ENCODE measurements around the gene RHCE. TPM values are rescaled to one million over a fixed set of nuclear protein-coding genes. Genes with fewer than 3 reads are reported as not detected.
"Not testable (repeated sequence)": the region's sequence is repeated elsewhere in the genome, so short reads cannot be mapped to it uniquely, and the experiment has no call there.

The RHCE gene
- total RNA-seq, 1 donor from 2014 or later, result 0.29 TPM

DNA sequence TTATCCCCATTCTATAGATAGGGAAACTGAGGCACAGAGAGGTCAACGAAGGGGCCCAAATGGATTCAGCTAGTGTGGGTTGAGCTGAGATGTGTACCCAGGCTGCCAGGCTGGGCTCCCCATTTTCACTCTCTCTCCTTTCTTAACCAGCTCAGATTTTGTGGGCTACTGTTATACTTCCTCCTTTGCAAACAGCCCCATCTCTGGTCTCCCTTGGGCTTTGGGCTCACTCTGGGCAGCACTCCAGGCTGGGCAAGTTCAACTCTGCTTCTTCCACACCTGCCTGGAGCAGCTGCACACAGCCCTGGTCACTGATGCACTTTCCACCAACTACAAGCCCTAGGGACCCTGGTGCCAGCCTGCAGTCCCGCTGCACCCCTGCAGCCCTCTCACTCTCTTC, 22.5 kb downstream of the RHCE start:
- DNase-seq (ENCODE audit: low spot score), result not testable (repeated sequence)

DNA sequence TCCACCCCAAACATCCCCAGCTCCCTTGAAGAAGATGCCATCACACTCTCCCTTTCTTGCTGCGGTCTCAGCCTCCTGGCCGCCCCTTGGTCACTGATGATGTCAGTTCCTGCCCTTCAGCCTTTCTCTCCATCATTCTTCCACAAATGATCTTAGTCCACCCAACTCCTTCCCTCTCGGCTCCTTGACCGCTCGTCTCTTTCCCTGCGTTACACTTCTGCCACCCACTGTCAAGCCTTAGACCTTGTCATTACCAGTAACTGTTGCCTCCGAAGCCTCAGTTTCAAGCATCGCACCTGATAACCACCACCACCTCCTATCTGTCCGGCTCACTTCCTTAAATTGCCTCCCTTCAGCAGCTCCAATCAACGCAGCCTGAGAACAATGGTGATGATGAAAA, 23.1 kb downstream of the RHCE start:
- DNase-seq (ENCODE audit: low spot score), result not testable (repeated sequence)

DNA sequence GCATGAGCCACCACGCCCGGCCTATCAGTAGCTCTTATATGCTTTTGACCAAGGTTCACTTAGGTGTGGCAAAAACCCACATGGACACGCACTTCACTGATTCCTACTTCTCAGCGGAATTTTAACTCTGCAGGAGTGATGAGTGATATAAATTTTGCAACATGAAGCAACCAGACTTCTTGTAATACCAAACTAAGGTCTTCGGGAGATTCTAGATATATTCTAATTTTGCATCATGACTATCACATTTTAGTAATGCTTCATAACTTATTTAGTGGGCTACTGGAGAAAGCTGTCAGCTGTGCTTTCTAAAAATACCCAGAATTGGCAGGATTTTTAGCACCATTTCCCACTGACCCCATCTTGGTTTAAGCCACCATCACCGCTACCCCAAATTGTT, 27.8 kb downstream of the RHCE start:
- no peak for DNase-seq (ENCODE audit: low spot score)

DNA sequence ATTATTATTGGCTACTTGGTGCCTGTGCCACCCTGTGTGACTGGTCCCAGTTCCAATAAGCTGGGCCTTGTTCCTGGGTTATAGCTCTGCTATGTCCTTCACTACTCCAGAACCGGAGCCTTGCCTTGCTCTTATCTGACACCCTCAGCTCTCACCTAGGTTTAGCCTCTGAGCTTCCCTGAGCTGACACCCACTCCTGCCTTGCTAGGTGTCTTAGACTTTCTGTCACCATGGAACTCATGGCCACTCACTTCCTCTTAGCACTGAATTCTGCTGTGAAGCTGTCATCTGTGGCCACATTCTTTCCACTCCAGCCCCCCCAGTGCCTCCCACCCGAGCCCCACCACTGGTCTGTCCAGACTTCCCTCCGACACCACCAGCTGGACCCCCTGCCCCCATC, 30.9 kb downstream of the RHCE start:
- DNase-seq (ENCODE audit: low spot score), result not testable (repeated sequence)

DNA sequence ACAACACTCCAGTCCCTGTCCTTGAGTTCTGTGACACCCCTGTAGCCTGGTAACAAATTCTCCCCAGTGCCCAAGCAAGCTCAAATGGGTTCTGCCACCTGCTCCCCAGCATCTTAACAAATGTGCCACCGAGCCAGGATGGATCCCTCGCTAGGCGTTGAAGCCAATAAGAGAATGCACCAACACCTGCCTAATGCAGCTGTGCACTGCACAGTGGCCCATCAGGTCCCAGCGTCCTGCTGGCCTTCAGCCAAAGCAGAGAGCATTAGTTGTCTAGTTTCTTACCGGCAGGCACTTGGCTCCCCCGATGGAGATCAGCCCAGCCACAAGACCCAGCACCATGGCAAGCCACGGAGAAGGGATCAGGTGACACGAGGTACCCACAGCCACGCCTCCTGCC, 31.9 kb downstream of the RHCE start:
- DNase-seq (ENCODE audit: low spot score), result not testable (repeated sequence)

DNA sequence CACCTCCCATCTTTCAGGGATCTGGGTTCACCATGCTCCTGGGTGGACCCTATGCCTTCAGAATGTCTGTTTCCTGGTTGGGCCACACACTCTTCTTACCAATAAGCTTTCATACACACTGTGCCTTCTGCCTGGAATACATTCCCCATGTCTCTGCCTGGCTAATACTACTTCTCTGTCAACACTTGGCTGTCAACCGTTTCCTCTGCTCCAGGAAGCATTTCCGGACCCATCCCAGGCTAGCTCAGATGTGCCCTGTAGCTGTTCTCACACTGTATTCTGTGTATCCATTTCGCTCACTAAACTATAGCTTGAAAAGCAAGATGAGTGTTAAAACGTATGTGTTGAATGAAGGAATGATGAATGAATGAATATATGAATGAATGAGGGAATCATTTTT, 33.5 kb downstream of the RHCE start:
- DNase-seq (ENCODE audit: low spot score), result not testable (repeated sequence)

DNA sequence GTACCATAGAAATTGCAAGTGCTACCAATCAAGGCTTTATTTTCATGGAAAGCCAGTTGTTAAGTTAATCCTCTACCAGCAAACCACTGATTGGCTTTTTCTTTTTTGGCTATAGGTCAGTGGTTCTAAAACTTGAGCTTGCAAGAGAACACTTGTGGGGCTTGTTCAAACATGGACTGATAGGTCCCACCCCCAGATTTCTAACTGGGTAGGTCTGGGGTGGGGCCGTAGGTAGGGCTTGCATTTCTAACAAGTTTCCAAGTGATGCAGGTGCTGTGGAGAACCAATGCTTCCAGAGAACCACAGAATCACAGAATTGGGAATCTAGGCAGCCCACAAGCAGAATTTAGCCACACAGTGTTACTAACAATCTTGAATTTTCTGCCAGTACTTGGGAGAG, 36.8 kb downstream of the RHCE start:
- not testable (repeated sequence) for DNase-seq (ENCODE audit: low spot score)

DNA sequence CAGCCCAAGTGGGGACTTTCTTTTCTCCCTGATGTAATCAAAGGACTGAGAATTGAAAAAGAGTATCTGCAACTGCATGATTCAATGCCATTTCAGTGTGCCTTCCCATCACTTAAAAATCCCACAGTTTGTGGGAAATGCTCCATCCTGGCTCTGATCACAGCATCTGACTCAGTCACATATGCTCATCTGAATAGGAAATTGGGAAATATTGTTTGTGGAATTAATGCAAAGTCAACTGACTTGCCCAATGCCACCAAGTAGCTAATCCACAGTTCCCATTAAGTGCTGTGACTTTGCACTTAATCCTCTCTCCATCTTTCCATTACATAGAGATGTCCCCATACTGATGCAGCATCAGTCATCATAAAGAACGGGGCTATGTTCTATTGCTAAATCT, 37.5 kb downstream of the RHCE start:
- not testable (repeated sequence) for DNase-seq (ENCODE audit: low spot score)

DNA sequence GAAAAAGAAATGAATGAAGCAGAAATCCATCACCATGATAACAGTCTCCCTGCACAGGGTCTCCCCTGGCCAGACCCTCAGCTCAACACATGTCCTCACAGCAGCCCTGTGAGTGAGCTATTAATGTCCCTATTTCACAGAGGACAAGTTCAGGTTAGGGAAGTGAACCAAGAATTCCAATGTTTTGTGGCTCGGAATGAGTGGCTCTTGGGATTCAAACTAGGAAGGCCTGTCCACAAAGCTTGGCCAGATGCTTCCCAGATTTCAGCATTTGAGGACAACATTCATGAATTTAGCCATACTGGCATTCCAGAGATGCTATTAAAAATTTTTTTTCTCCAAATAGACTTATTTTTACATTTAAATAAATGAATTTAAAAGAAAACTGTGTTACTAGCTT, 38.1 kb downstream of the RHCE start:
- not testable (repeated sequence) for DNase-seq (ENCODE audit: low spot score)

DNA sequence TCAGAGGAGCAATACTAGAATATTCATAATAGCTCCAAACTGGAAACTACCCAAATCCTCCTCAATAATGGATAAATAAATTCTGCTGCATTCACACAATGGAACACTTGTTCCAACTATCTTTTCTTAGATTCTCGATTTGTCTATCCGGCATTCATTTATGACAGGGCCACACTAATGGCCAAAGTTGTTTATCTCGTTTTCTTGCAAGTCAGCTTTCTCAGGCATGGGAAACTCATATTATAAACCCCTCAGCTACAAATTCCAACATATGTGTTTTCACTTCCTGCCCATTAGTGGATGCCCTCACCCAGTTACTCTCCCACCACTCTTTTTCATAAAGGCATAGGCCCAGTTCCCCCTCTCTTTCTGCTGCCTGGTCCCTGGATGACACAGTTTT, 42.3 kb downstream of the RHCE start:
- not testable (repeated sequence) for DNase-seq (ENCODE audit: low spot score)

DNA sequence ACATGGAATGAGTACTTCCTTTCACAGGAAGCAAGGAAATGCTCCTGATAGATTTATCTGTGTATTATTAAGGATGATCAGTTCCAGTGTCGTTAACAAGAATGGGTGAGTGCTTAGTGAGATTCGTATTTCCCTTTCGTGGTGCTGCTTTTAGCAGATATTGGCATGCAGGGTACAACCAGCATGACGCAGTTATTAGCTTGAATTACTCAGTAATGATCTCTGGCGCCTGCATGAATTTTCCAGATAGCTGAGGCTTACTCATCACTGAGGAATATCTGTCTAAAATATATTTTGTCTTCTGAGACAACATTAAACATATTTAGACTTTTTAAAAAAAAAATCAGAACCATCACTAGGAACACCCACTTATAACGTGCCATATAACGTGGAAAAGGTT, 48.9 kb downstream of the RHCE start:
- not testable (repeated sequence) for DNase-seq (ENCODE audit: low spot score)

DNA sequence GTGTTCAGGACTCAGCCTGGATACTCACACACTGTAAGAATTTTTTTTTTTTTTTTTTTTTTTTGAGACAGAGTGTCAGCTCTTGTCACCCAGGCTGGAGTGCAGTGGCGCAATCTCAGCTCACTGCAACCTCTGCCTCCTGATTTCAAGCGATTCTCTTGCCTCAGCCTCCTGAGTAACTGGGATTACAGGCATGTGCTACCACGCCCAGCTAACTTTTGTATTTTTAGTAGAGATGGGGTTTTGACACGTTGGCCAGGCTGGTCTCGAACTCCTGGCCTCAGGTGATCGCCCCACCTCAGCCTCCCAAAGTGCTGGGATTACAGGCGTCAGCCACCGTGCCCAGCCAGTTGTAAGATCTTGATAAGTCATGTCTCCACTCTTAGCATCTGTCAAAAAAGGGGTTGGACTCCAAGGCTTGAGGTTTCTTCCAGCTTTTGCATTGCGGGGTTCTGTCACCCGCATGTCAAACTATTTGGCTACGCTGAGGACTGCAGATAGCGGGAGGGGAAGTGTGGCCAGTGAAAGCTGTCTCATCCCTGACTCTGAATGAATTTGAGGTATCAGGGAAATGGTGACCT, 50.8 kb downstream of the RHCE start:
- DNase-seq (ENCODE audit: low spot score), result not testable (repeated sequence)

DNA sequence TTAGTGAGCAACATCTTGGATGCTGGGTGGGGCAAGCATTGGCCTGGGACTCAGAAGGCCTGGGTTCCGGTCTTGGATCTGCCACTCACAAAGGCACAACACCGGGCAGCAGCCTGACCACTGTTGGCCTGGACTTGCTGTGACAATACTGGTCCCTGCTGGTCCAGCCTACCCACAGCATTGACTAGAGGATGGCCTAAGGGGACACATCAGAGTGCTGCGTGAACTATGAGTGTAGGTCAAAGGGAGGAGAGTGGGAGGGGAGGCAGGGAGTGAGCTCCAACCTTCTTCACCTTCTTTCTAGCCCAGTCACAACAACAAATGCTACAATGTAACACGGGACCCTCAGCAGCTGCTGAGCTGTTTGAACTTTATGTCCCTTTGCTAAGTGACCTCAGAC, 51.4 kb downstream of the RHCE start:
- DNase-seq (ENCODE audit: low spot score), result no peak

DNA sequence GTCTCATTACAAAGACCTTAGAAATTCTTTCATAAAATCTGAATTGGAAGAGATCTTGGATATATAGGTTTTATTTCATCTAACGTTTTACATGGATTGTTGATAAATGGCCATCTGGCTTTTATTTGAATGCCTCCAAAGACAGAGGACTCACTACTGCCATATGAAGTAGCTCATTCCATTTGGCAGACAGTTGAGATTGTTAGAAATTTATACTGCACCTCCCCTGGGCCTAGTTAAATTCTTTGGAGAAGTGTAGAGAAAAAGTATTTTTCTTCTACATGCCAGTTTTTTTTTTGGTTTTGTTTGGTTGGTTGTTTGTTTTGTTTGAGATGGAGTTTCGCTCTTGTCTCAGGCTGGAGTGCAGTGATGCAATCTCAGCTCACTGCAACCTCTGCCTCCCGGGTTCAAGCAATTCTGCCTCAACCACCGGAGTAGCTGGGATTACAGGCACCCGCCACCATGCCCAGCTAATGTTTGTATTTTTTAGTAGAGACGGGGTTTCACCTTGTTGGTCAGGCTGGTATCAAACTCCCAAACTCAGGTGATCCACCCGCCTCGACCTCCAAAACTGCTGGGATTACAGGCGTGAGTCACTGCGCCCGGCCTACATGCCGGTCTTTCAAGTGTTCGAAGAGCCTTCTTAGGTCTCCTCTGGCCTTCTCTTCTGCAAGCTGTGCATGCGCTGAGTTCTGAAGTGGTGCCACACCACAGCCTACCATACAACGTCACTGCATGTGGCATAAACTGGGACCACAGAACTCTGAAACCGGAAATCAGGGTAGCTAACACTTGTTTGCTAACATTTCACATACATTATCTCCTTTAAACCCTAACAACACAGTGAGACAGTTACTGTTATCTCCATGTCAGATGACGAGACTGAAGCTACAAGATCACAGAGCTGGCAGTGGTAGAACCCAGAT, 57.7 kb downstream of the RHCE start:
- not testable (repeated sequence) for DNase-seq (ENCODE audit: low spot score)

DNA sequence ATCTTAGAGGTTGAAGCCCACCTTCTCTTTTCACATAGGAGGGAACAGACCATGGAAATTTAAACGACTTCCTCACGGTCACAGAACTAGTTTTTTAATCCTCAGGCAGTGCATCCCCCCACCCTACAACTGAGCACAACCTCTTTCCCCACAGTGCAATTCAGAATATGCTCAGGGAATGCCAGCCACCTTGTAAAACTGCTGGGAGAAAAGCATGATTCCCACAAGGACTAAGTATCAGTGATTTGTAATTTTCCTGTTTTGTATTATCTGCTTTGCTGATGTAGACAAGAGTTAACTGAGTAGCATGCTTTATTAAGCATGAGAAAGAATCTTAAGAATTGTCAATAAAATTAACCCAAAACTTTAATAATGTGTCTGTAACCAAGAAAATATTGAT, 58.7 kb downstream of the RHCE start:
- no peak for DNase-seq (ENCODE audit: low spot score)

DNA sequence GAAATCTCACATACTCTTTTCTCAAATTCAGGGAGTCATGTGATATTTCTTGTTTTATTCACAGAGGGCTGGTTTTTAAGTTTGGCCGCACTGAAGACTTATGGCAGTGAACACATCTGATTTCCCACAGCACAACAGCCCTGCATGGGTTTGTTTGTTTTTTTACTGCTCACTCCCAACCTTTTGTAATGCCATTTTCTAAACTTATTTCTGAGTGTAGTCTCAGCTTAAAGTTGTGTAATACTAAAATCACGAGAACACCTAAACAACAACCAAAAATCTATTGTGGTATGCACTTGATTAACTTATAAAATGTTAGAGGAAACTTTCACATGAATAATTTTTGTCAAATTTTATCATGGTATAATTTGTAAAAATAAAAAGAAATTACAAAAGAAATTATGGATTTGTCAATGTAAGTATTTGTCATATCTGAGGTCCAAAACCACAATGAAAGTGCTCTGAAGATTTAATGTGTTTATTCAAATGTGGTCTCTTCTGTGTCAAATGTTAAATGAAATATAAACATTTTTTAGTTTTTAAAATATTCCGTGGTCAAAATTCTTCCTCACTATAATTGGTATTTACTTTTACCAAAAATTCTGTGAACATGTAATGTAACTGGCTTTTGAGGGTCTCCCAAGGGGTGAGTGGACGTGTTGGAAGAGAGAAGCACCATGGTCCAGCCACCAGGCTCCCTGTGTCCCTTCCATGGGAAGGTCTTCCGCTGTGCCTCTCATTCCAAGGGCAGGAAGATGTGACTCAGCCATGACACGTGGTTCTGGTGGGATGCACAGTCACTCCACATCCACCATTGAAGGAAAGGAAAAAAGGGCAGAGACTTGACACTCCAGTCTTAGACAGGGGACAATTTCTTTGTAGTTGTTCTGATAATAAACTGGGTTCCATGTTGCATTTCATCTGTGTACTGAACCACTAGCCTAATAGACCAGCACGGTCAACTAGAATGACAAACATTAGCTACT, 59.7 kb downstream of the RHCE start:
- no peak for DNase-seq (ENCODE audit: low spot score)

DNA sequence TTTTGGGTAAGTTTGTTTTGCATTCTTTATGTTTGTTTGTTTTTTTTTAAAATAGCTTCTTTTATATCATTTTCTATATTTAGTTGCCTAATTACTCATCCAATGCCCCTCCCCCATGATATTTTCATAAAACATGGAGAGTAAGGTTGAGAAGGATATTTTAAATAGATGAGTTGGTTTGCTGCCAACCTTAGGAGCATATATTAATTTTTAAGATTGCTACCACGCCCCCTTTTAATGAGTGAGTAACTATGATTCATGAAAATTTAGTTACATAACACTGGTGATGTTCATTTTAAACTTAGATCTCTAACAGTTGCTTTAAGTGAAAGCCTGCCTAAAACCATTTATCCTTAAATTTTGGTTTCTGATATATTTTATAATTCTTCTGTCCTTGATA, 63.8 kb downstream of the RHCE start:
- DNase-seq (ENCODE audit: low spot score), result no peak

DNA sequence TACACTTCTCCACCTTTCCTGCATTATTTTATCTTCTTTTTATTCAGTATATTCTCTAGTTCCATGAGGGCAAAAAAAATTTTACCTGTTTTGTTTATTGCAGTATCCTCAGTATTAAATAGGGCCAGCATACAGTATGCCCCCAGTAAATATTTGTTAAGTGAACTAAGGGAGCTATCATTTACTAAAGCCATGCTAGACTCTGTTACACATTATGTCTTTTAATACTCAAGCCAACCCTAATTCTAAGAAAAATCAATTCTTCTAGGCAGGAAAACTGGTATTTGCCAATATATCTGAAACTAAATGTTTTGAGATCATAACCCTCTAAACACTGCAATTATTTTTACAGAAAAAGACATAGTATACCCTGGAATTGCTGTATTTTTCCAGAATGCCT, 64.2 kb downstream of the RHCE start:
- DNase-seq (ENCODE audit: low spot score), result no peak

DNA sequence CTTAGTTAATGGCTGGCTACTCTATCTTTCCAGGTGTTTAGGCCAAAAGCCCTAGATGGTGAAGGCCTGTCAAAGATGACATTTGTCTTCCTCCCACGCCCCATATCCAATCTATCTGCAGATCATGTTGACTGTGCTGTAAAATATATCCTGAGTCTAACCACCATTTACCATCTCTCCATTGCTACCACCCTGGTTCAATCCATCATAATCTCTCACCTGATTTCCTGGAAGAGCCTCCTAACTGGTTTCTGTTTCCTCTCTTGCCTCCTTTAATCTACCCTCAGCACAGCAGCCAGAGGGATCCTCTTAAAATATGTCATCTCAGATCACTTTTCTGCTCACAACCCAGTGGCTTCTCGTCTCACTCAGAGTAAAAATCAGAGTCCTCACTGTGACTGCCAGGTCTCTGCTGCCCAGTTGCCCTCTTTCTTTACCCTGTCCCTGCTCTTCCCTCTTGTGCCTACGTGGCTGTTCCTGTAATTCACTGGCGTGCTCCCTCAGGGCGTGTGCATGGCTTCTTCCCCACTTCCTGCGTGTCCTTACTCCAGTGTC, 64.7 kb downstream of the RHCE start:
- DNase-seq (ENCODE audit: low spot score), result no peak

DNA sequence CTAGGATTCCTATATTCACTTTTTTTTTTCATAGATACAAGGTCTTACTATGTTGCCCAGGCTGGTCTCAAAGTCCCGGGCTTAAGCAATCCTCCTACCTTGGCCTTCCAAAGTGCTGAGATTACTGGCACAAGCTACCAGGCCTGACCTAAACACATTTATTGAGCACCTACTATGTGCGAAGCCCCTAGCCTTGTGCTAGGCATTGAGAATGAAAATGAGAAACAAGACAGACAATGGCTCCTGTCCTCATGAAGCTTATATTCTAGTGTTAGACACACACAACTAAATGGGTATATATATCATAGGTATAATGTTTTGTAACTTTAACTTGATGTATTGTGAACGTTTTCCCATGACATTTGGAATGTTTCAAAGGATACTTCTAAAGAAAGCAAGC, 71.0 kb downstream of the RHCE start:
- DNase-seq (ENCODE audit: low spot score), result no peak

DNA sequence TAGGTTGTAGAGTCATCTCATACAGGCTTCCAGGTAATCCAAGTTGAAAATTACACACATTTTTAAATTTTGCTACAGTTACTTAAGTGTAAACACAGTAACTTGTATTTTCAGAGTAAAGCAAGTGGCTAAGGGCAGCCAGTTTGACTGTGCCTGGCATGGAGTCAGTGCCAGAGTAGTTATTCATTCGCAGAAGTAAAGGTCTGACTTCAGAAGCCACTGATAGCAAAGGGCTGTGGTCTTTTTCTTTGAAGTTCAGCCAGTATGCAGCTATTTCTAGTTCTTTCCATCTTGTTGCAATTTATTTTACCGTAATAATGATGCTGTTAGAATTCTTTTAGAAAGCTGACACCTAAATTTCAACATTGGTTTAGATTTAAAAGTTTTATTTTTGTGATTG, 73.1 kb downstream of the RHCE start:
- DNase-seq (ENCODE audit: low spot score), result no peak

DNA sequence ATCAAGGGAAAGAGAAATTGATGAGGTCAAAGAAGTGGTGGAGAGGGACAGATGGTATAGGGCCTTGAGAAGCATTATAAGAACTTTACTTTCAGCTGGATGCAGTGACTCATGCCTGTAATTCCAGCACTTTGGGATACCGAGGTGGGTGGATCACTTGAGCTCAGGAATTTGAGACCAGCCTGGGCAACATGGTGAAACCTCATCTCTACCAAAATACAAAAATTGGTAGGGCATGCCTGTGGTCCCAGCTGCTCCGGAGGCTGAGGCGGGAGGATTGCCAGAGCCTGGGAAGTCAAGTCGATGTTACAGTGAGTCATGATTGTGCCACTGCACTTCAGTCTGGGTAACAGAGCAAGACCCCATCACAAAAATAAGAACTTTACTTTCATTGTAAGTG, 76.8 kb downstream of the RHCE start:
- no peak for DNase-seq (ENCODE audit: low spot score)

All from ureter (tissue), 1 donor.